K562 (cell line): ENCODE measurements around the gene CHN2. TPM values are rescaled to one million over a fixed set of nuclear protein-coding genes. Genes with fewer than 3 reads are reported as not detected.

Experiments used
- ATAC-seq: fragments of 200-7000 bp; cut with Tn5 transposase; 3 replicates; pipeline ENCODE4 v1.9.1; 2020; ENCODE audit warnings: moderate library complexity
- BruUV-seq: library from RNA; stranded (reverse); fragments of 400-500 nt; replicated peaks from 2 replicates; lab custom pipeline; 2021; lab: Mats Ljungman, UMichigan
- CTCF ChIA-PET: fragments of 300-600 bp; formaldehyde crosslinking; extraction: SDS; loops from one replicate; lab custom pipeline; 2021; ENCODE audit warnings: low intra/inter-chr PET ratio; lab: Yijun Ruan, JAX
- POLR2A ChIA-PET: fragments of 300-600, 350-650 bp; sonication (Branson Sonifier 250); formaldehyde crosslinking; extraction: SDS; loops from one replicate; lab custom pipeline; 2021; ENCODE audit warnings: antibody characterized with exemption, inconsistent platforms; lab: Yijun Ruan, JAX
- DNase-seq, 4 experiments: peaks; one replicate each; pipeline versions ENCODE4 v3.0.0 to v3.0.0-alpha.2; 2011 to 2018; ENCODE audit warnings: low spot score in 3 of 4, mixed read lengths in 3 of 4; ENCODE audit errors: extremely low read depth in 1 of 4
- FAIRE-seq: peaks from 2 replicates; lab custom pipeline; 2011; peaks lifted over from hg19 to GRCh38; lab: Jason Lieb, UNC
- H2AFZ ChIP-seq: 2 replicates; pipeline ENCODE4 v1.6.0; 2011; ENCODE audit warnings: low read depth, low read length, control low read depth, inconsistent platforms
- H3K27ac ChIP-seq: fragments of 200-600 bp; 3 replicates; pipeline ENCODE4 v1.8.0; 2011; ENCODE audit warnings: low read depth, mild to moderate bottlenecking, control low read depth, inconsistent platforms, low read length, moderate library complexity, mixed read lengths; ENCODE audit errors: extremely low read depth
- H3K27me3 ChIP-seq, 2 experiments: fragments of 300-600 bp in 1 of 2; 2 replicates in 1 of 2; 3 replicates in 1 of 2; pipeline versions ENCODE4 v1.6.0 to v1.8.0; 2011; ENCODE audit warnings: inconsistent platforms in 2 of 2, low read length in 2 of 2, mild to moderate bottlenecking in 1 of 2, mixed read lengths in 1 of 2, moderate library complexity in 1 of 2; ENCODE audit not compliant: control insufficient read depth in 2 of 2, insufficient read depth in 2 of 2
- H3K36me3 ChIP-seq: fragments of 300-600 bp; 3 replicates; pipeline ENCODE4 v1.8.0; 2011; ENCODE audit warnings: mild to moderate bottlenecking, low read length, inconsistent platforms; ENCODE audit not compliant: control insufficient read depth, insufficient read depth
- H3K4me1 ChIP-seq, 2 experiments: fragments of 200-600 bp in 1 of 2; replicated peaks in 1 of 2; 2 replicates in 1 of 2; 3 replicates in 1 of 2; pipeline versions ENCODE4 v1.5.1 to v1.8.0; 2011; ENCODE audit warnings: inconsistent platforms in 2 of 2, low read length in 2 of 2, mild to moderate bottlenecking in 1 of 2, mixed read lengths in 1 of 2, moderate library complexity in 1 of 2; ENCODE audit not compliant: control insufficient read depth in 2 of 2, insufficient read depth in 2 of 2
- H3K4me2 ChIP-seq: 2 replicates; pipeline ENCODE4 v1.6.1; 2011; ENCODE audit warnings: low read length, control low read depth, inconsistent platforms, mixed read lengths; ENCODE audit not compliant: insufficient read depth
- H3K4me3 ChIP-seq: fragments of 200-600 bp; sonication (generic), shearing (Covaris generic); 2 replicates; pipeline ENCODE4 v1.5.1; 2016; ENCODE audit warnings: control low read depth, inconsistent platforms
- H3K79me2 ChIP-seq: fragments of 200-600 bp; 3 replicates; pipeline ENCODE4 v1.8.0; 2011; ENCODE audit warnings: low read length, inconsistent platforms; ENCODE audit not compliant: control insufficient read depth, insufficient read depth
- H3K9ac ChIP-seq, 2 experiments: 2 replicates each; pipeline versions ENCODE4 v1.6.0 to v1.6.1; 2011; ENCODE audit warnings: low read depth in 2 of 2, low read length in 2 of 2, control low read depth in 1 of 2, inconsistent platforms in 1 of 2, mild to moderate bottlenecking in 1 of 2, mixed read lengths in 1 of 2; ENCODE audit not compliant: insufficient read depth in 1 of 2
- H3K9me1 ChIP-seq: one replicate; pipeline ENCODE4 v1.6.0; 2011; ENCODE audit warnings: inconsistent platforms, mild to moderate bottlenecking, low read length, moderate library complexity; ENCODE audit not compliant: control insufficient read depth, insufficient read depth
- H3K9me3 ChIP-seq: replicated peaks from 2 replicates; pipeline ENCODE4 v1.5.1; 2011; ENCODE audit warnings: low read depth, low read length, inconsistent platforms; ENCODE audit not compliant: control insufficient read depth, insufficient read depth
- H4K20me1 ChIP-seq: replicated peaks from 2 replicates; pipeline ENCODE4 v1.6.1; 2011; ENCODE audit warnings: low read length, inconsistent platforms, mixed read lengths; ENCODE audit not compliant: control insufficient read depth, insufficient read depth
- BCL6 ChIP-seq: fragments of 250-450 bp; sonication (Bioruptor Pico); IDR thresholded peaks from 2 replicates; pipeline ENCODE4 v1.4.0; 2020
- BRD9 ChIP-seq: fragments of 450-650 bp; IDR thresholded peaks from 2 replicates; pipeline ENCODE4 v1.6.1; 2018; ENCODE audit warnings: low read depth; ENCODE audit not compliant: partially characterized antibody
- BRF1 ChIP-seq: IDR thresholded peaks from 3 replicates; pipeline ENCODE4 v1.6.1; 2011; ENCODE audit warnings: borderline replicate concordance, mild to moderate bottlenecking; ENCODE audit not compliant: insufficient read length; ENCODE audit errors: extremely low read depth
- C11orf30 ChIP-seq: fragments of 450-650 bp; IDR thresholded peaks from 2 replicates; pipeline ENCODE4 v1.6.1; 2016; ENCODE audit warnings: low read depth, mild to moderate bottlenecking
- CREB1 ChIP-seq, 2 experiments: sonication (generic) in 1 of 2; formaldehyde crosslinking in 1 of 2; IDR thresholded peaks; 2 replicates each; pipeline versions ENCODE4 v1.6.1 to v1.8.0; 2012 to 2022; ENCODE audit warnings: inconsistent platforms in 1 of 2, mild to moderate bottlenecking in 1 of 2, missing genetic modification reagents in 1 of 2, moderate library complexity in 1 of 2
- CREM ChIP-seq: IDR thresholded peaks from 2 replicates; pipeline ENCODE4 v1.6.1; 2014; ENCODE audit warnings: antibody characterized with exemption, low read depth
- ETV5 ChIP-seq: sonication (generic); formaldehyde crosslinking; IDR thresholded peaks from 2 replicates; pipeline ENCODE4 v1.4.0; 2020; ENCODE audit warnings: low read depth, mild to moderate bottlenecking, missing genetic modification reagents
- EZH2 ChIP-seq: IDR thresholded peaks from 2 replicates; pipeline ENCODE4 v1.6.1; 2012; ENCODE audit warnings: low read depth, mild to moderate bottlenecking, inconsistent platforms, low read length, borderline replicate concordance
- HLTF ChIP-seq: fragments of 450-650 bp; IDR thresholded peaks from 2 replicates; pipeline ENCODE4 v1.6.1; 2016
- IRF2 ChIP-seq: sonication (generic); formaldehyde crosslinking; IDR thresholded peaks from 2 replicates; pipeline ENCODE4 v1.8.1; 2022; ENCODE audit warnings: mild to moderate bottlenecking, missing genetic modification reagents
- MAFG ChIP-seq: fragments of 450-650 bp; conservative IDR thresholded peaks from 2 replicates; pipeline ENCODE4 v1.6.1; 2016; ENCODE audit warnings: missing genetic modification characterization, missing compliant biosample characterization
- MAFK ChIP-seq: IDR thresholded peaks from 2 replicates; pipeline ENCODE4 v1.6.1; 2011; ENCODE audit warnings: low read length, improper control_type of control experiment
- RBM34 ChIP-seq: fragments of 200-400 bp; formaldehyde crosslinking; IDR thresholded peaks from 2 replicates; pipeline ENCODE4 v1.6.1; 2018; ENCODE audit warnings: low read length, borderline replicate concordance; ENCODE audit not compliant: insufficient read depth
- ZEB2 ChIP-seq: fragments of 450-650 bp; IDR thresholded peaks from 2 replicates; pipeline ENCODE4 v1.6.1; 2016
- ZNF12 ChIP-seq: sonication (generic); formaldehyde crosslinking; IDR thresholded peaks from 2 replicates; pipeline ENCODE4 v1.4.0; 2020; ENCODE audit warnings: mild to moderate bottlenecking, missing genetic modification reagents
- ZNF316 ChIP-seq: fragments of 450-650 bp; IDR thresholded peaks from 2 replicates; pipeline ENCODE4 v1.6.1; 2016
- WGBS: fragments of 100-300 bp; shearing (Covaris generic); methylation state at CpG from one replicate; pipeline ENCODE4 v1.1.6; 2016; ENCODE audit warnings: low coverage, mixed read lengths; ENCODE audit not compliant: insufficient coverage; ENCODE audit errors: missing lambda C conversion rate; 5-methylcytosine and 5-hydroxymethylcytosine counted together
- in situ Hi-C: fragments of 300-500 bp; cut with MboI; formaldehyde crosslinking; loops from 4 replicates; pipeline ENCODE4 v1.15.0; 2018; ENCODE audit warnings: inconsistent platforms, mixed read lengths
- intact Hi-C: fragments of 100-400 bp; cut with micrococcal nuclease; formaldehyde crosslinking; loops from 2 replicates; pipeline ENCODE4 v1.14.2; 2022
- polyA plus RNA-seq, 8 experiments: library from polyadenylated mRNA; depleted of rRNA in 4 of 8; stranded (reverse) in 5 of 8; unstranded in 3 of 8; fragments of >200 nt; fragmentation: Nextera tagmentation in 2 of 8; fragmentation: Illumina TruSeq in 1 of 8; extraction: Ambion mirVana in 2 of 8; extraction: Trizol in 1 of 8; gene quantifications; 2 replicates each; pipeline versions ENCODE4 v1.2.1 to v1.2.3, GENCODE V29; 2011 to 2014; ENCODE audit warnings: inconsistent platforms in 1 of 8, missing spikeins in 1 of 8
- total RNA-seq, 7 experiments: library from RNA; depleted of rRNA in 6 of 7; stranded (reverse); fragments of >200 nt in 6 of 7; fragmentation: Illumina TruSeq in 2 of 7; extraction: Trizol in 2 of 7; gene quantifications; 2 replicates each; pipeline versions ENCODE4 v1.2.1 to v1.2.3, GENCODE V29; 2011 to 2021; ENCODE audit warnings: low replicate concordance in 1 of 7
- TF ChIP-seq, protein P1 (sequence below): fragments of 250-450 bp; sonication (Bioruptor Pico); IDR thresholded peaks from 2 replicates; pipeline ENCODE4 v1.4.0; 2020
- TF ChIP-seq, protein P2 (sequence below): IDR thresholded peaks from 2 replicates; pipeline ENCODE4 v1.6.1; 2011; ENCODE audit not compliant: insufficient read length; ENCODE audit errors: extremely low read depth

CHN2 gene
- total and polyA plus RNA-seq, 9 of the 15 experiments (the other 6 are each of a cell fraction or from before 2014, with no cell fraction given): 0.12 to 2.1 (median 0.31) TPM; not detected in 1

DNA sequence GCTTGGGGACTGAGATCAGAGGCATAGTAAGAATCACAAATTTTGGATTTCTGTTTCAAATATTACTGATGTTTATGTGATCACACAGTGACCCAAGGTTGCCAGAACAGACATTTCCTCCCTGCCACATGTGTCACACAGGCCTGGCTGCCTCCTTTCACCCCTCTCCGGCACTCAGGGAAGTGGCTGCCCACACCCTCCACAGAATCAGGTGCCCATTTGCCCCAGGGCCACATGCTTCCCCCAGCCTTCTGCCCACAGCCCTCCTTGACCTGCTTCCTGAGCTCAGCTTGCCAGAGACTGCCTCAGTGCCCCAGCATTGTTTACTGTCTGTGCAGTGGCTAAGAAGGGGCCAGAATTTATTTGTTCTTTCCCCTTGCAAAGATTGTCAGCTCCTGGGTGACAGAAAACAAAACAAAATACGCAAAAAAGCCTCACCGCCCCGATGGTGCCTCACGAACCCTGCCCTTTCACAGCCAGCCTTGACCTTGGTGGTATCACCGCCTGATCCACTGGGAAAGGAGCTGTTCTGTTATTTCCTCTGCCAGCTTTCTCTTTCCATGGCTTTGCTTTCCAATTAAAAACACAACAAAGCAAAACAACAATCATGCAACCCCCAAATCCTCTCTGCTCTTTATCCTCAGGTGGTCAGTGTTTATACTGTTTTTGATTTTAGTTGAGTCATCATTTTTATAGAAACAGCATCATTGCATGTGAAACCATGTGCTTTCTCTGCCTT is 52.8 kb downstream of the CHN2 start:
- intact Hi-C loops: no loop called here
- ChIA-PET POLR2A (interaction anchor here (2.2 kb wide), 1 partner anchor 11 kb away, joined by 6 read pairs; no protein-coding TSS in a partner anchor), CTCF (interaction anchor here (1.0 kb wide), 1 partner anchor 10 kb away, joined by 3 read pairs; no protein-coding TSS in a partner anchor)
- no peak for ATAC-seq
- Histone ChIP-seq H3K79me2 (no peaks in the 10 kb centered on the region), H3K9me1 (no peaks in the 10 kb centered on the region), H3K27me3 (peaks cover 0 to 8% of the 10 kb centered on the region in 2 experiments; a peak in 4 of 5 replicates), H3K27ac (no peak overlapping the region), H3K9ac (no peak overlapping the region), H3K9me3 (no peaks in the 10 kb centered on the region), H3K36me3 (no peaks in the 10 kb centered on the region), H2AFZ (no peak overlapping the region), H4K20me1 (no peaks in the 10 kb centered on the region), H3K4me2 (no peak overlapping the region), H3K4me1 (no peaks in the 10 kb centered on the region), H3K4me3 (no peak overlapping the region)
- BruUV-seq: no TSS peak
- FAIRE-seq: no peak
- 2% methylated on average over 6 of the region's 6 CpGs for WGBS
- in situ Hi-C loops: no loop called here
- no peak for DNase-seq
- TF ChIP-seq EZH2: no peak
- no peak for TF ChIP-seq BRD9
- no peak for TF ChIP-seq ETV5 (CRISPR knock-in tag)
- no peak for TF ChIP-seq IRF2 (CRISPR knock-in tag)
- no peak for TF ChIP-seq CREM
- no peak for TF ChIP-seq CREB1 (IDR thresholded peaks at IDR 0.05)
- no peak for TF ChIP-seq CREB1 (CRISPR knock-in tag; IDR thresholded peaks at IDR 0.05)
- no peak for TF ChIP-seq ZNF12
- no peak for TF ChIP-seq ZEB2
- TF ChIP-seq HLTF: no peak
- peak; percentile 79 for TF ChIP-seq MAFK
- TF ChIP-seq RBM34: no peak
- peak; percentile 83 for TF ChIP-seq MAFG (tag)
- TF ChIP-seq, protein P1, sequence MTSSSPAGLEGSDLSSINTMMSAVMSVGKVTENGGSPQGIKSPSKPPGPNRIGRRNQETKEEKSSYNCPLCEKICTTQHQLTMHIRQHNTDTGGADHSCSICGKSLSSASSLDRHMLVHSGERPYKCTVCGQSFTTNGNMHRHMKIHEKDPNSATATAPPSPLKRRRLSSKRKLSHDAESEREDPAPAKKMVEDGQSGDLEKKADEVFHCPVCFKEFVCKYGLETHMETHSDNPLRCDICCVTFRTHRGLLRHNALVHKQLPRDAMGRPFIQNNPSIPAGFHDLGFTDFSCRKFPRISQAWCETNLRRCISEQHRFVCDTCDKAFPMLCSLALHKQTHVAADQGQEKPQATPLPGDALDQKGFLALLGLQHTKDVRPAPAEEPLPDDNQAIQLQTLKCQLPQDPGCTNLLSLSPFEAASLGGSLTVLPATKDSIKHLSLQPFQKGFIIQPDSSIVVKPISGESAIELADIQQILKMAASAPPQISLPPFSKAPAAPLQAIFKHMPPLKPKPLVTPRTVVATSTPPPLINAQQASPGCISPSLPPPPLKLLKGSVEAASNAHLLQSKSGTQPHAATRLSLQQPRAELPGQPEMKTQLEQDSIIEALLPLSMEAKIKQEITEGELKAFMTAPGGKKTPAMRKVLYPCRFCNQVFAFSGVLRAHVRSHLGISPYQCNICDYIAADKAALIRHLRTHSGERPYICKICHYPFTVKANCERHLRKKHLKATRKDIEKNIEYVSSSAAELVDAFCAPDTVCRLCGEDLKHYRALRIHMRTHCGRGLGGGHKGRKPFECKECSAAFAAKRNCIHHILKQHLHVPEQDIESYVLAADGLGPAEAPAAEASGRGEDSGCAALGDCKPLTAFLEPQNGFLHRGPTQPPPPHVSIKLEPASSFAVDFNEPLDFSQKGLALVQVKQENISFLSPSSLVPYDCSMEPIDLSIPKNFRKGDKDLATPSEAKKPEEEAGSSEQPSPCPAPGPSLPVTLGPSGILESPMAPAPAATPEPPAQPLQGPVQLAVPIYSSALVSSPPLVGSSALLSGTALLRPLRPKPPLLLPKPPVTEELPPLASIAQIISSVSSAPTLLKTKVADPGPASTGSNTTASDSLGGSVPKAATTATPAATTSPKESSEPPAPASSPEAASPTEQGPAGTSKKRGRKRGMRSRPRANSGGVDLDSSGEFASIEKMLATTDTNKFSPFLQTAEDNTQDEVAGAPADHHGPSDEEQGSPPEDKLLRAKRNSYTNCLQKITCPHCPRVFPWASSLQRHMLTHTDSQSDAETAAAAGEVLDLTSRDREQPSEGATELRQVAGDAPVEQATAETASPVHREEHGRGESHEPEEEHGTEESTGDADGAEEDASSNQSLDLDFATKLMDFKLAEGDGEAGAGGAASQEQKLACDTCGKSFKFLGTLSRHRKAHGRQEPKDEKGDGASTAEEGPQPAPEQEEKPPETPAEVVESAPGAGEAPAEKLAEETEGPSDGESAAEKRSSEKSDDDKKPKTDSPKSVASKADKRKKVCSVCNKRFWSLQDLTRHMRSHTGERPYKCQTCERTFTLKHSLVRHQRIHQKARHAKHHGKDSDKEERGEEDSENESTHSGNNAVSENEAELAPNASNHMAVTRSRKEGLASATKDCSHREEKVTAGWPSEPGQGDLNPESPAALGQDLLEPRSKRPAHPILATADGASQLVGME (CRISPR knock-in tag): no peak
- no peak for TF ChIP-seq BCL6
- peak; percentile 89 for TF ChIP-seq ZNF316
- TF ChIP-seq BRF1: no peak
- peak; percentile 85 for TF ChIP-seq C11orf30
- TF ChIP-seq, protein P2, sequence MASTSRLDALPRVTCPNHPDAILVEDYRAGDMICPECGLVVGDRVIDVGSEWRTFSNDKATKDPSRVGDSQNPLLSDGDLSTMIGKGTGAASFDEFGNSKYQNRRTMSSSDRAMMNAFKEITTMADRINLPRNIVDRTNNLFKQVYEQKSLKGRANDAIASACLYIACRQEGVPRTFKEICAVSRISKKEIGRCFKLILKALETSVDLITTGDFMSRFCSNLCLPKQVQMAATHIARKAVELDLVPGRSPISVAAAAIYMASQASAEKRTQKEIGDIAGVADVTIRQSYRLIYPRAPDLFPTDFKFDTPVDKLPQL: no peak
